SK-N-MC (cell line): ENCODE data around the gene MTERF2.

ENCODE experiments used
- EZH2 ChIP-seq: fragments of 200-600 bp; sonication (generic); IDR thresholded peaks from one replicate; pipeline ENCODE4 v1.6.1; 2017; ENCODE audit warnings: antibody characterized with exemption
- POLR2AphosphoS5 ChIP-seq: IDR thresholded peaks from 2 replicates; pipeline ENCODE4 v1.6.1; 2012; ENCODE audit warnings: mild to moderate bottlenecking, low read depth, low read length, borderline replicate concordance

DNA sequence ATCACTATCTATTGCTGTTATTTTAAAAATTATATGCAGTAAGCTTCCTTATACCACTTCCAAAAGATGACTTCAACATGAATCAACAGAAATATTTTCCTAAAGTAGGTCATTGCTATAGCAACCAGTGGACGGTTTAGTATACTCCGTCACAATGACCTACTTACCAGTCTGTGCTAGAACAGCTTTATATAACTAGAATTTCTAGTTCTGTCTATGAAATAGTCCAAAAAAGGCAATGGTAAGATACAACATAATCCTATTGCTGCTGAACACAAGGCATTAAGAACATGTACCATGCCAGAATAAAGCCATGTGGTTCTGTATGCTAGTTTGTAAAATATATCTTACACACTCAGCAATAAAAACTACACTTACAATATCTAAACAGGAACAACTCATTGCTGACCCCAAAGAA lies 40.7 kb upstream of the MTERF2 start:
- no peak for TF ChIP-seq POLR2AphosphoS5
- TF ChIP-seq EZH2, result no peak
